HepG2 (cell line): Measurements from ENCODE around the gene ARIH2. TPM values are rescaled to one million over a fixed set of nuclear protein-coding genes. Genes with fewer than 3 reads are reported as not detected.

Source experiments
- CHCHD3 ChIP-seq: sonication (generic); formaldehyde crosslinking; IDR thresholded peaks from 2 replicates; pipeline ENCODE4 v1.8.0; 2022; ENCODE audit warnings: mild to moderate bottlenecking, missing genetic modification reagents, moderate library complexity
- CSRNP1 ChIP-seq: sonication (generic); formaldehyde crosslinking; IDR thresholded peaks from 2 replicates; pipeline ENCODE4 v1.8.1; 2023; ENCODE audit warnings: mild to moderate bottlenecking, missing genetic modification reagents
- DRAP1 ChIP-seq: IDR thresholded peaks from 2 replicates; pipeline ENCODE4 v1.6.1; 2016; ENCODE audit warnings: missing genetic modification reagents, missing compliant biosample characterization
- ERF ChIP-seq: IDR thresholded peaks from 2 replicates; pipeline ENCODE4 v1.6.1; 2018; ENCODE audit warnings: missing biosample characterization, missing genetic modification reagents
- GATAD1 ChIP-seq: IDR thresholded peaks from 2 replicates; pipeline ENCODE4 v1.6.1; 2016; ENCODE audit warnings: missing genetic modification reagents, missing compliant biosample characterization
- HNRNPK ChIP-seq: fragments of 200-400 bp; formaldehyde crosslinking; IDR thresholded peaks from 2 replicates; pipeline ENCODE4 v1.6.1; 2018; ENCODE audit warnings: low read length, low read depth, moderate library complexity, mild to moderate bottlenecking; ENCODE audit not compliant: poor library complexity, severe bottlenecking
- JUND ChIP-seq: sonication (generic); formaldehyde crosslinking; IDR thresholded peaks from 2 replicates; pipeline ENCODE4 v1.8.0; 2022; ENCODE audit warnings: mild to moderate bottlenecking, missing genetic modification reagents
- MAFF ChIP-seq: IDR thresholded peaks from 2 replicates; pipeline ENCODE4 v1.6.1; 2011; ENCODE audit warnings: low read depth, low read length, improper control_type of control experiment
- SMARCC2 ChIP-seq: fragments of 450-650 bp; IDR thresholded peaks from 2 replicates; pipeline ENCODE4 v1.6.1; 2017; ENCODE audit warnings: antibody characterized with exemption, mild to moderate bottlenecking
- SNAPC4 ChIP-seq: sonication (generic); formaldehyde crosslinking; IDR thresholded peaks from 2 replicates; pipeline ENCODE4 v1.4.0; 2020; ENCODE audit warnings: mild to moderate bottlenecking, missing genetic modification reagents
- THAP9 ChIP-seq: sonication (generic); formaldehyde crosslinking; IDR thresholded peaks from 2 replicates; pipeline ENCODE4; 2020; ENCODE audit warnings: missing genetic modification reagents, mild to moderate bottlenecking, borderline replicate concordance
- ZBTB49 ChIP-seq: sonication (generic); formaldehyde crosslinking; IDR thresholded peaks from 2 replicates; pipeline ENCODE4 v1.4.0; 2020; ENCODE audit warnings: missing genetic modification reagents, borderline replicate concordance
- ZNF569 ChIP-seq: sonication (generic); formaldehyde crosslinking; IDR thresholded peaks from 2 replicates; pipeline ENCODE4 v1.5.0; 2020; ENCODE audit warnings: mild to moderate bottlenecking, missing genetic modification reagents, moderate library complexity, borderline replicate concordance
- polyA plus RNA-seq, 8 experiments: library from polyadenylated mRNA; depleted of rRNA in 3 of 8; stranded (reverse) in 7 of 8; unstranded in 1 of 8; fragments of >200 nt; fragmentation: Illumina TruSeq in 4 of 8; extraction: Trizol in 4 of 8; gene quantifications; 2 replicates each; pipeline versions ENCODE4 v1.2.1 to v1.2.3, GENCODE V29; 2011 to 2016; ENCODE audit warnings: low read depth in 4 of 8, missing spikeins in 1 of 8, mixed read lengths in 1 of 8; ENCODE audit not compliant: insufficient read depth in 1 of 8
- total RNA-seq, 5 experiments: library from RNA; depleted of rRNA; stranded (reverse); fragments of >200 nt; fragmentation: Illumina TruSeq; extraction: Trizol; gene quantifications; 2 replicates each; pipeline ENCODE4 v1.2.3, GENCODE V29; 2016; ENCODE audit warnings: low read depth in 1 of 5

The ARIH2 gene
- total and polyA plus RNA-seq, 2 of the 13 experiments (the other 11 are each of a cell fraction or from before 2014, with no cell fraction given), result 64.8 to 83.3 TPM

GRCh38 chr3:49028673-49029562, 110.3 kb downstream of the ARIH2 start, which contains the start of gene IMPDH2 (continued):
- peak; percentile 83 for TF ChIP-seq HNRNPK
- peak; percentile 99 for TF ChIP-seq DRAP1 (CRISPR knock-in tag)
- peak; percentile 90 for TF ChIP-seq GATAD1
- no peak for TF ChIP-seq MAFF
- no peak for TF ChIP-seq ZNF569 (CRISPR knock-in tag)
- TF ChIP-seq JUND (CRISPR knock-in tag), result peak; percentile 73; the same call in 1 of the 2 replicates
- peak; percentile 48; the same call in 1 of the 2 replicates for TF ChIP-seq CSRNP1 (CRISPR knock-in tag)
- TF ChIP-seq SMARCC2, result no peak
- TF ChIP-seq ERF (CRISPR knock-in tag), result peak; percentile 96
- TF ChIP-seq ZBTB49 (CRISPR knock-in tag), result no peak
- peak; percentile 90 for TF ChIP-seq SNAPC4 (CRISPR knock-in tag)
- TF ChIP-seq CHCHD3, result peak; percentile 87; the same call in 1 of the 2 replicates
- peak; percentile 87 for TF ChIP-seq THAP9 (CRISPR knock-in tag)
